GM23338 (cell line): ENCODE measurements around the gene APBA1. TPM values are rescaled to one million over a fixed set of nuclear protein-coding genes. Genes with fewer than 3 reads are reported as not detected.

Experiments
- ATAC-seq: fragments of 200-7000 bp; cut with Tn5 transposase; 3 replicates; pipeline ENCODE4 v1.9.1; 2020
- DNase-seq: peaks from one replicate; pipeline ENCODE4 v3.0.0-alpha.2; 2015; ENCODE audit warnings: low spot score
- H2AFZ ChIP-seq: fragments of 200-600 bp; sonication (generic); 2 replicates; pipeline ENCODE4 v1.8.0; 2016; ENCODE audit warnings: antibody characterized with exemption, mild to moderate bottlenecking, moderate library complexity
- H3F3A ChIP-seq: fragments of 200-600 bp; sonication (generic); replicated peaks from 2 replicates; pipeline ENCODE4 v1.8.0; 2017; ENCODE audit warnings: antibody characterized with exemption, mixed run types, low read depth
- H3K27ac ChIP-seq: fragments of 200-600 bp; sonication (generic); 2 replicates; pipeline ENCODE4 v1.6.1; 2016; ENCODE audit warnings: low read depth
- H3K27me3 ChIP-seq: fragments of 200-600 bp; sonication (generic); 2 replicates; pipeline ENCODE4 v1.8.0; 2016; ENCODE audit warnings: mild to moderate bottlenecking, mixed run types, moderate library complexity; ENCODE audit not compliant: insufficient read depth
- H3K36me3 ChIP-seq: fragments of 200-600 bp; sonication (generic); 2 replicates; pipeline ENCODE4 v1.8.0; 2016; ENCODE audit warnings: mild to moderate bottlenecking; ENCODE audit not compliant: insufficient read depth
- H3K4me1 ChIP-seq: fragments of 200-600 bp; sonication (generic); 2 replicates; pipeline ENCODE4 v1.8.0; 2016; ENCODE audit warnings: mild to moderate bottlenecking, moderate library complexity; ENCODE audit not compliant: insufficient read depth
- H3K4me2 ChIP-seq: fragments of 200-600 bp; sonication (generic); 2 replicates; pipeline ENCODE4 v1.7.1; 2017; ENCODE audit warnings: mixed run types
- H3K4me3 ChIP-seq: fragments of 200-600 bp; sonication (generic); 2 replicates; pipeline ENCODE4 v1.6.1; 2016; ENCODE audit warnings: mixed run types
- H3K79me2 ChIP-seq: fragments of 200-600 bp; sonication (generic); replicated peaks from 2 replicates; pipeline ENCODE4 v1.8.0; 2017; ENCODE audit warnings: mild to moderate bottlenecking; ENCODE audit not compliant: insufficient read depth
- H3K9me2 ChIP-seq: fragments of 200-600 bp; sonication (generic); 2 replicates; pipeline ENCODE4 v1.8.0; 2017; ENCODE audit not compliant: insufficient read depth
- H4K20me1 ChIP-seq: fragments of 200-600 bp; sonication (generic); replicated peaks from 2 replicates; pipeline ENCODE4 v1.8.0; 2017; ENCODE audit warnings: mild to moderate bottlenecking; ENCODE audit not compliant: insufficient read depth
- H3K27ac Mint-ChIP-seq: 2 replicates; pipeline ENCODE4 v1.8.0; 2020; ENCODE audit warnings: inconsistent platforms, mild to moderate bottlenecking, moderate library complexity, mixed read lengths
- H3K27me3 Mint-ChIP-seq: 3 replicates; pipeline ENCODE4 v1.8.0; 2022; ENCODE audit warnings: low read depth, mild to moderate bottlenecking, moderate library complexity, mixed read lengths, inconsistent platforms; ENCODE audit not compliant: insufficient read depth, poor library complexity
- H3K36me3 Mint-ChIP-seq: 3 replicates; pipeline ENCODE4 v1.8.0; 2021; ENCODE audit warnings: low read depth, mild to moderate bottlenecking, inconsistent platforms, moderate library complexity, mixed read lengths
- H3K4me1 Mint-ChIP-seq: 3 replicates; pipeline ENCODE4 v1.8.0; 2020; ENCODE audit warnings: mild to moderate bottlenecking, inconsistent platforms, mixed read lengths
- H3K4me3 Mint-ChIP-seq: 3 replicates; pipeline ENCODE4 v1.8.0; 2021; ENCODE audit warnings: moderate library complexity, mild to moderate bottlenecking, inconsistent platforms, mixed read lengths
- H3K9me3 Mint-ChIP-seq: 3 replicates; pipeline ENCODE4 v1.8.0; 2020; ENCODE audit warnings: moderate library complexity, mild to moderate bottlenecking, inconsistent platforms, mixed read lengths
- CTCF ChIP-seq, 2 experiments: fragments of 200-600 bp in 1 of 2; sonication (generic) in 1 of 2; conservative IDR thresholded peaks; 2 replicates each; pipeline versions ENCODE4 v1.5.1 to v1.6.1; 2016 to 2017; ENCODE audit warnings: antibody characterized with exemption in 2 of 2, low read depth in 2 of 2, mild to moderate bottlenecking in 2 of 2, moderate library complexity in 1 of 2
- POLR2AphosphoS5 ChIP-seq: IDR thresholded peaks from 2 replicates; pipeline ENCODE4 v1.6.1; 2016; ENCODE audit warnings: antibody characterized with exemption, low read depth
- REST ChIP-seq: IDR thresholded peaks from one replicate; pipeline ENCODE4 v1.6.1; 2018; ENCODE audit warnings: antibody characterized with exemption; ENCODE audit not compliant: unreplicated experiment
- ZNF462 ChIP-seq: fragments of 250-450 bp; sonication (Bioruptor Pico); IDR thresholded peaks from 2 replicates; pipeline ENCODE4 v1.5.0; 2020; ENCODE audit warnings: mild to moderate bottlenecking, moderate library complexity
- polyA plus RNA-seq: library from polyadenylated mRNA; unstranded; fragments of >200 nt; fragmentation: Nextera tagmentation; extraction: Ambion mirVana; gene quantifications from 2 replicates; pipeline ENCODE4 v1.2.1, GENCODE V29; 2016
- total RNA-seq: library from RNA; depleted of rRNA; stranded (reverse); fragments of >200 nt; shearing (Covaris generic); gene quantifications from 2 replicates; pipeline ENCODE4 v1.2.3, GENCODE V29; 2014

Gene APBA1
- total and polyA plus RNA-seq, 2 experiments from 2014 or later: 0.26 to 1.0 TPM

- Histone ChIP-seq H3K27me3 (no peaks in the 10 kb centered on the region), H3F3A (no peaks in the 10 kb centered on the region), H3K36me3 (no peaks in the 10 kb centered on the region), H3K79me2 (no peaks in the 10 kb centered on the region), H4K20me1 (no peaks in the 10 kb centered on the region), H3K27ac (no peak overlapping the region), H3K4me3 (no peak overlapping the region), H3K4me1 (no peaks in the 10 kb centered on the region), H3K4me2 (no peak overlapping the region), H2AFZ (no peak overlapping the region), H3K9me2 (no peaks in the 10 kb centered on the region)
- no peaks in the 10 kb centered on the region for H3K27me3 Mint-ChIP-seq
- H3K4me3 Mint-ChIP-seq: no peak overlapping the region
- TF ChIP-seq CTCF (conservative IDR thresholded peaks at IDR 0.05; ENCODE audit: low read depth in 2 of 2) (peak; percentile 89 to 96), REST (no peak)
- H3K36me3 Mint-ChIP-seq: no peaks in the 10 kb centered on the region
- ATAC-seq (peak; percentile 69), DNase-seq (peak; percentile 77)
- H3K4me1 Mint-ChIP-seq: peaks cover 5% of the 10 kb centered on the region; the same call in 2 of the 3 replicates
- no peak overlapping the region for H3K27ac Mint-ChIP-seq
- no peaks in the 10 kb centered on the region for H3K9me3 Mint-ChIP-seq
These were observed 122.6 kb downstream of the APBA1 start for GRCh38 chr9:69549310-69550202.

- Histone ChIP-seq H3F3A (no peaks in the 10 kb centered on the region), H4K20me1 (no peaks in the 10 kb centered on the region), H3K79me2 (no peaks in the 10 kb centered on the region), H3K9me2 (no peaks in the 10 kb centered on the region), H3K27ac (no peak overlapping the region), H3K4me1 (peaks cover 6% of the 10 kb centered on the region), H3K4me2 (no peak overlapping the region), H3K4me3 (no peak overlapping the region), H2AFZ (no peak overlapping the region; the same call in 1 of the 2 replicates), H3K36me3 (no peaks in the 10 kb centered on the region), H3K27me3 (no peaks in the 10 kb centered on the region)
- ATAC-seq: no peak
- H3K9me3 Mint-ChIP-seq: no peaks in the 10 kb centered on the region
- no peak for DNase-seq
- H3K36me3 Mint-ChIP-seq: no peaks in the 10 kb centered on the region
- peaks cover 7% of the 10 kb centered on the region for H3K4me1 Mint-ChIP-seq
- H3K4me3 Mint-ChIP-seq: no peak overlapping the region
- no peaks in the 10 kb centered on the region for H3K27me3 Mint-ChIP-seq
- no peak overlapping the region for H3K27ac Mint-ChIP-seq
- TF ChIP-seq POLR2AphosphoS5 (no peak), REST (no peak), ZNF462 (no peak)
These were observed 123.5 kb downstream of the APBA1 start for GRCh38 chr9:69548681-69549080.
